Endothelial cell of umbilical vein (primary cell): Measurements from ENCODE around the gene CRYGN. TPM values are rescaled to one million over a fixed set of nuclear protein-coding genes. Genes with fewer than 3 reads are reported as not detected.

Experiments used
- BruUV-seq: library from RNA; stranded (reverse); fragments of 400-500 nt; replicated peaks from 2 replicates; lab custom pipeline; 2021; lab: Mats Ljungman, UMichigan
- CTCF ChIA-PET: fragments of 300-600, 350-600 bp; sonication (Branson Sonifier 250); formaldehyde crosslinking; loops from one replicate; lab custom pipeline; 2021; ENCODE audit warnings: antibody characterized with exemption, inconsistent platforms; lab: Charles Lee
- POLR2A ChIA-PET: fragments of 300-600, 350-600 bp; sonication (Branson Sonifier 250); formaldehyde crosslinking; loops from one replicate; lab custom pipeline; 2021; ENCODE audit warnings: antibody characterized with exemption, inconsistent platforms; lab: Charles Lee
- DNase-seq: peaks from one replicate; pipeline ENCODE4 v3.0.0-alpha.2; 2011; ENCODE audit warnings: low read depth, low spot score
- FAIRE-seq: peaks from 2 replicates; lab custom pipeline; 2011; peaks lifted over from hg19 to GRCh38; lab: Jason Lieb, UNC
- H2AFZ ChIP-seq: 2 replicates; pipeline ENCODE4 v1.6.0; 2012; ENCODE audit warnings: low read depth, low read length, control low read depth, inconsistent platforms
- H3K27ac ChIP-seq: 2 replicates; pipeline ENCODE4 v1.5.1; 2011; ENCODE audit warnings: low read depth, mild to moderate bottlenecking, control low read depth, low read length, moderate library complexity; ENCODE audit not compliant: insufficient read depth
- H3K27me3 ChIP-seq, 2 experiments: 2 replicates each; pipeline versions ENCODE4 v1.6.0 to v1.6.1; 2011; ENCODE audit warnings: low read length in 2 of 2, mixed read lengths in 1 of 2; ENCODE audit not compliant: control insufficient read depth in 2 of 2, insufficient read depth in 2 of 2
- H3K36me3 ChIP-seq, 2 experiments: 2 replicates in 1 of 2; 3 replicates in 1 of 2; pipeline ENCODE4 v1.5.1; 2011; ENCODE audit warnings: low read length in 2 of 2, mild to moderate bottlenecking in 1 of 2, moderate library complexity in 1 of 2; ENCODE audit not compliant: control insufficient read depth in 2 of 2, insufficient read depth in 2 of 2; ENCODE audit errors: extremely low read depth in 1 of 2
- H3K4me1 ChIP-seq: 3 replicates; pipeline ENCODE4 v1.5.1; 2011; ENCODE audit warnings: mild to moderate bottlenecking, low read length; ENCODE audit not compliant: control insufficient read depth, insufficient read depth; ENCODE audit errors: extremely low read depth
- H3K4me2 ChIP-seq: 2 replicates; pipeline ENCODE4 v1.6.1; 2011; ENCODE audit warnings: low read length, control low read depth, mixed read lengths; ENCODE audit not compliant: insufficient read depth
- H3K4me3 ChIP-seq, 3 experiments: fragments of 200-600 bp in 1 of 3; sonication (generic), shearing (Covaris generic) in 1 of 3; replicated peaks in 1 of 3; 2 replicates each; pipeline ENCODE4 v1.5.1; 2011 to 2016; ENCODE audit warnings: control low read depth in 3 of 3, low read length in 3 of 3, mild to moderate bottlenecking in 2 of 3, inconsistent platforms in 1 of 3, low read depth in 1 of 3, moderate library complexity in 1 of 3; ENCODE audit not compliant: insufficient read depth in 1 of 3
- H3K79me2 ChIP-seq: 2 replicates; pipeline ENCODE4 v1.6.0; 2012; ENCODE audit warnings: low read length, inconsistent platforms; ENCODE audit not compliant: control insufficient read depth, insufficient read depth
- H3K9ac ChIP-seq: replicated peaks from 2 replicates; pipeline ENCODE3; 2011; ENCODE audit warnings: low read length, control low read depth; ENCODE audit not compliant: insufficient read depth; ENCODE audit errors: extremely low read depth
- H3K9me1 ChIP-seq: replicated peaks from 3 replicates; pipeline ENCODE4 v1.6.0; 2011; ENCODE audit warnings: mild to moderate bottlenecking, low read length; ENCODE audit not compliant: control insufficient read depth, insufficient read depth; ENCODE audit errors: extremely low read depth
- H3K9me3 ChIP-seq: replicated peaks from 2 replicates; pipeline ENCODE4 v1.5.1; 2012; ENCODE audit warnings: low read length, inconsistent platforms; ENCODE audit not compliant: control insufficient read depth, insufficient read depth
- H4K20me1 ChIP-seq: replicated peaks from 2 replicates; pipeline ENCODE3; 2011; ENCODE audit warnings: mild to moderate bottlenecking, low read length; ENCODE audit not compliant: control insufficient read depth, insufficient read depth; ENCODE audit errors: extremely low read depth
- EZH2 ChIP-seq: IDR thresholded peaks from 2 replicates; pipeline ENCODE4 v1.6.1; 2012; ENCODE audit warnings: borderline replicate concordance, low read depth, mild to moderate bottlenecking, moderate library complexity, low read length, inconsistent platforms; ENCODE audit not compliant: severe bottlenecking
- FOS ChIP-seq: IDR thresholded peaks from 2 replicates; pipeline ENCODE4 v1.6.1; 2011; ENCODE audit warnings: mild to moderate bottlenecking, low read length, moderate library complexity, borderline replicate concordance; ENCODE audit not compliant: insufficient read depth
- GATA2 ChIP-seq: IDR thresholded peaks from 2 replicates; pipeline ENCODE4 v1.7.0; 2011; ENCODE audit warnings: low read depth, mild to moderate bottlenecking, moderate library complexity, mixed read lengths, low read length; ENCODE audit not compliant: insufficient read length, insufficient read depth
- JUN ChIP-seq: IDR thresholded peaks from 2 replicates; pipeline ENCODE4 v1.6.1; 2011; ENCODE audit warnings: borderline replicate concordance, low read depth; ENCODE audit not compliant: insufficient read length, insufficient read depth
- MYC ChIP-seq: IDR thresholded peaks from one replicate; pipeline ENCODE4 v1.6.1; 2011; ENCODE audit warnings: mild to moderate bottlenecking, low read depth, low read length
- POLR2A ChIP-seq: IDR thresholded peaks from 2 replicates; pipeline ENCODE4 v1.6.1; 2012; ENCODE audit warnings: low read depth, mild to moderate bottlenecking, control low read depth, low read length
- POLR2AphosphoS5 ChIP-seq: IDR thresholded peaks from 2 replicates; pipeline ENCODE4 v1.6.1; 2012; ENCODE audit warnings: low read depth, mild to moderate bottlenecking, control low read depth, low read length, moderate library complexity; ENCODE audit not compliant: insufficient read depth
- dilution Hi-C: fragments of 300-500 bp; cut with MboI; formaldehyde crosslinking; loops from one replicate; pipeline ENCODE4 v1.15.0; 2019; ENCODE audit warnings: low sequenced_read_pairs; ENCODE audit not compliant: extremely low pct_ligation_motif_present
- intact Hi-C: fragments of 100-400 bp; cut with micrococcal nuclease; formaldehyde crosslinking; loops from one replicate; pipeline ENCODE4 v1.10.0; 2022
- polyA plus RNA-seq, 4 experiments: library from polyadenylated mRNA; depleted of rRNA in 3 of 4; stranded (reverse) in 3 of 4; unstranded in 1 of 4; fragments of >200 nt; gene quantifications; 2 replicates each; pipeline versions ENCODE4 v1.2.1 to v1.2.3, GENCODE V29; 2011 to 2012; ENCODE audit warnings: missing spikeins in 1 of 4
- total RNA-seq: library from RNA; stranded (reverse); gene quantifications from 2 replicates; pipeline ENCODE4 v1.2.3, GENCODE V29; 2021
- TF ChIP-seq, protein P1 (sequence below): IDR thresholded peaks from 2 replicates; pipeline ENCODE4 v1.6.1; 2011; ENCODE audit not compliant: insufficient read depth, insufficient read length
- TF ChIP-seq, protein P2 (sequence below), 2 donors: IDR thresholded peaks; 1 replicate in 1 of 2; 2 replicates in 1 of 2; pipeline ENCODE4 v1.5.1; 2011; ENCODE audit warnings: low read length in 2 of 2, mild to moderate bottlenecking in 2 of 2, moderate library complexity in 2 of 2, control low read depth in 1 of 2, inconsistent platforms in 1 of 2, low read depth in 1 of 2; ENCODE audit not compliant: insufficient read depth in 1 of 2; ENCODE audit errors: extremely low read depth in 1 of 2

Gene CRYGN
- total and polyA plus RNA-seq, 2 donors (not counting 3 experiments of a cell fraction or from before 2014, with no cell fraction given) = not detected

DNA sequence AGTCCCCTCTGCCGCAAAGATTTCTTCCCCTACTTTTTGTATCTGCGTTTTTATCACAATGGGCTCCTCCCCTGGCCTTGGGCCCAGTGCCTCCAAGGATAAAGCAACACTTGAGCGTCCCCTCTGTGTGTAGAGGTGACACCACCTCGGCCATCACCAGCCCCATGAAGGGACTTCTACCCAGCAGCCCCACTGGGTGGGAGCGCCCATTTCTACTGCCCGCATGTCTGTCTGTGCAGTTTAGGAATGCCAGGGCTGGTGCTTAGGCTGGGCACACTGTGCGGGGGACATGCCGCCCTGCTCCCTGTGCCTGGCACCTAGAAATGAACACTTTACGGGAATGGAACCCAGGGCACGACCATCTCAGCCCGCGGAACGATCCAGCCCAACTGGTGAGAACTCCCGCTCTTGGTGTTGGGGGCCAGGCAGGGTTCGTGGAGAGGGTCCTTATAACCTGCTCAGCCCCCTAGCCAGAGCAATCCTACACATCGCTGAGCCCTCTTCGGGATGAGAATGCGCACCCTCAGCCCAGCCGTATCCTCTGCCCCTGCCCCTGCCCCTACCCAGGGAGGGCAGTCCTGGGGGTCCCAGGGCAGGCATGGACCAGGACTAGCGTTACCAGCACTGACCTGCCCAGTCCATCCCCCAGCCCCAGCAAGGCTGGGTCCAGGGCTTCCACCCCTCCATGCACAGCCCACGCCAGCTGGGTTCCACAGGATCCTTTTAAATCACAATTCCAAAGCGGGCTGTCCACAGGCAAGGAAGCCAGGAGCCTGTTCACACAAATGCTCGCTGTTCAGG, 12.8 kb downstream of the CRYGN start:
- BruUV-seq = no TSS peak
- Histone ChIP-seq H3K36me3 (no peaks in the 10 kb centered on the region), H3K27ac (no peak overlapping the region), H4K20me1 (no peaks in the 10 kb centered on the region), H3K79me2 (no peaks in the 10 kb centered on the region), H3K9me1 (no peaks in the 10 kb centered on the region), H3K9ac (no peak overlapping the region), H3K4me2 (no peak overlapping the region), H3K4me3 (no peak overlapping the region), H3K27me3 (peaks cover 4 to 6% of the 10 kb centered on the region in 2 experiments), H3K4me1 (no peaks in the 10 kb centered on the region), H2AFZ (no peak overlapping the region), H3K9me3 (no peaks in the 10 kb centered on the region)
- POLR2A ChIA-PET = no interaction called here
- CTCF ChIA-PET = interaction anchor here (0.7 to 2.4 kb wide), 3 partner anchors 21 to 112 kb away, joined by 3 to 10 read pairs (median 3); no protein-coding TSS in a partner anchor
- no peak for TF ChIP-seq MYC
- TF ChIP-seq FOS = no peak
- no peak for TF ChIP-seq POLR2A
- no peak for TF ChIP-seq JUN
- no peak for TF ChIP-seq POLR2AphosphoS5
- TF ChIP-seq, protein P1, sequence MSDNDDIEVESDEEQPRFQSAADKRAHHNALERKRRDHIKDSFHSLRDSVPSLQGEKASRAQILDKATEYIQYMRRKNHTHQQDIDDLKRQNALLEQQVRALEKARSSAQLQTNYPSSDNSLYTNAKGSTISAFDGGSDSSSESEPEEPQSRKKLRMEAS = no peak
- no peak for TF ChIP-seq EZH2
- TF ChIP-seq, protein P2, sequence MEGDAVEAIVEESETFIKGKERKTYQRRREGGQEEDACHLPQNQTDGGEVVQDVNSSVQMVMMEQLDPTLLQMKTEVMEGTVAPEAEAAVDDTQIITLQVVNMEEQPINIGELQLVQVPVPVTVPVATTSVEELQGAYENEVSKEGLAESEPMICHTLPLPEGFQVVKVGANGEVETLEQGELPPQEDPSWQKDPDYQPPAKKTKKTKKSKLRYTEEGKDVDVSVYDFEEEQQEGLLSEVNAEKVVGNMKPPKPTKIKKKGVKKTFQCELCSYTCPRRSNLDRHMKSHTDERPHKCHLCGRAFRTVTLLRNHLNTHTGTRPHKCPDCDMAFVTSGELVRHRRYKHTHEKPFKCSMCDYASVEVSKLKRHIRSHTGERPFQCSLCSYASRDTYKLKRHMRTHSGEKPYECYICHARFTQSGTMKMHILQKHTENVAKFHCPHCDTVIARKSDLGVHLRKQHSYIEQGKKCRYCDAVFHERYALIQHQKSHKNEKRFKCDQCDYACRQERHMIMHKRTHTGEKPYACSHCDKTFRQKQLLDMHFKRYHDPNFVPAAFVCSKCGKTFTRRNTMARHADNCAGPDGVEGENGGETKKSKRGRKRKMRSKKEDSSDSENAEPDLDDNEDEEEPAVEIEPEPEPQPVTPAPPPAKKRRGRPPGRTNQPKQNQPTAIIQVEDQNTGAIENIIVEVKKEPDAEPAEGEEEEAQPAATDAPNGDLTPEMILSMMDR (IDR thresholded peaks at IDR 0.05; ENCODE audit: extremely low read depth in 1 of 2, insufficient read depth in 1 of 2, low read depth in 1 of 2, low read length in 2 of 2) = no peak
- no peak for TF ChIP-seq GATA2
- DNase-seq (no peak), FAIRE-seq (no peak)
- intact Hi-C loops = no loop called here
- dilution Hi-C loops = no loop called here
